ENCODE measurements around the gene SLC9A9. TPM values are rescaled to one million over a fixed set of nuclear protein-coding genes. Genes with fewer than 3 reads are reported as not detected.

SLC9A9 gene
- total RNA-seq, 4 donors from 2014 or later = 7.8 to 19.6 (median 13.4) TPM

- Histone ChIP-seq H3K9me3 (no peaks in the 10 kb centered on the region), H3K27ac (no peak overlapping the region), H3K27me3 (no peaks in the 10 kb centered on the region), H3K4me3 (replicated peaks in 1 of 3) (no peak overlapping the region), H3K4me1 (no peaks in the 10 kb centered on the region), H3K36me3 (no peaks in the 10 kb centered on the region)
- WGBS, 2 donors = 70 to 77% methylated on average over 5 of the region's 5 CpGs
- intact Hi-C loops (cut with DNase I) = no loop called here
- TF ChIP-seq CTCF (IDR thresholded peaks at IDR 0.05) (no peak), POLR2A (IDR thresholded peaks at IDR 0.05) (no peak)
- no peak for DNase-seq
Measured at GRCh38 chr3:143321058-143321769, 527.1 kb downstream of the SLC9A9 start.

GRCh38 chr3:143315766-143316165 is 532.5 kb downstream of the SLC9A9 start:
- no peaks in the 10 kb centered on the region for H3K9me3 ChIP-seq
- 93 to 95% methylated on average over 5 of the region's 5 CpGs for WGBS, 2 donors
- no peak overlapping the region for H3K4me3 ChIP-seq (replicated peaks in 1 of 3)
- H3K27me3 ChIP-seq = no peaks in the 10 kb centered on the region
- no peak overlapping the region for H3K27ac ChIP-seq
- no peak for TF ChIP-seq CTCF (IDR thresholded peaks at IDR 0.05)
- TF ChIP-seq POLR2A (IDR thresholded peaks at IDR 0.05) = no peak
- no peak for DNase-seq
- H3K4me1 ChIP-seq = no peaks in the 10 kb centered on the region
- intact Hi-C loops (cut with DNase I) = no loop called here
- H3K36me3 ChIP-seq = no peaks in the 10 kb centered on the region

GRCh38 chr3:143314251-143315093 is 533.8 kb downstream of the SLC9A9 start:
- DNase-seq = no peak
- Histone ChIP-seq H3K27ac (no peak overlapping the region), H3K4me3 (replicated peaks in 1 of 3) (no peak overlapping the region), H3K9me3 (no peaks in the 10 kb centered on the region), H3K4me1 (no peaks in the 10 kb centered on the region), H3K27me3 (no peaks in the 10 kb centered on the region), H3K36me3 (no peaks in the 10 kb centered on the region)
- intact Hi-C loops (cut with DNase I) = no loop called here
- WGBS, 2 donors = 81 to 88% methylated on average over 9 of the region's 9 CpGs
- TF ChIP-seq CTCF (IDR thresholded peaks at IDR 0.05) (no peak), POLR2A (IDR thresholded peaks at IDR 0.05) (no peak)

GRCh38 chr3:143313893-143314188 is 534.4 kb downstream of the SLC9A9 start:
- H3K36me3 ChIP-seq = no peaks in the 10 kb centered on the region
- TF ChIP-seq CTCF (IDR thresholded peaks at IDR 0.05) = no peak
- no peak for TF ChIP-seq POLR2A (IDR thresholded peaks at IDR 0.05)
- no peaks in the 10 kb centered on the region for H3K27me3 ChIP-seq
- no peak for DNase-seq
- H3K4me3 ChIP-seq (replicated peaks in 1 of 3) = no peak overlapping the region
- H3K4me1 ChIP-seq = no peaks in the 10 kb centered on the region
- 96 to 100% methylated on average over 2 of the region's 2 CpGs for WGBS, 2 donors
- intact Hi-C loops (cut with DNase I) = no loop called here
- H3K27ac ChIP-seq = no peak overlapping the region
- H3K9me3 ChIP-seq = no peaks in the 10 kb centered on the region

All from thyroid gland (tissue), 4 donors.